B cell (primary cell): Measurements from ENCODE around the gene DISP3. TPM values are rescaled to one million over a fixed set of nuclear protein-coding genes. Genes with fewer than 3 reads are reported as not detected.

Experiments
- ATAC-seq: fragments of 200-7000 bp; cut with Tn5 transposase; one replicate; pipeline ENCODE4 v1.10.0; 2021; ENCODE audit warnings: low read depth, mild to moderate bottlenecking, moderate number of reproducible peaks, moderate library complexity
- CTCF ChIA-PET: fragments of 350-600 bp; sonication (Branson Sonifier 250); formaldehyde crosslinking; loops from one replicate; lab custom pipeline; 2021; ENCODE audit warnings: antibody characterized with exemption, inconsistent platforms; lab: Charles Lee
- POLR2A ChIA-PET: fragments of 350-600 bp; sonication (Branson Sonifier 250); formaldehyde crosslinking; loops from one replicate; lab custom pipeline; 2021; ENCODE audit warnings: antibody characterized with exemption; lab: Charles Lee
- DNase-seq: peaks from one replicate; pipeline ENCODE4 v3.0.0; 2013
- H2AFZ ChIP-seq: 2 replicates; pipeline ENCODE4 v1.6.1; 2012; ENCODE audit warnings: mild to moderate bottlenecking, low read depth, low read length; ENCODE audit not compliant: insufficient read depth, poor library complexity, severe bottlenecking
- H3K27ac ChIP-seq, 2 donors: 1 replicate in 1 of 2; 2 replicates in 1 of 2; pipeline ENCODE4 v1.5.1; 2012 to 2013; ENCODE audit warnings: low read length in 2 of 2, mild to moderate bottlenecking in 2 of 2, moderate library complexity in 1 of 2
- H3K27me3 ChIP-seq, 4 experiments: fragments of 200-600 bp in 1 of 4; sonication (generic) in 1 of 4; replicated peaks in 1 of 4; 1 replicate in 2 of 4; 2 replicates in 2 of 4; pipeline versions ENCODE4 v1.6.1 to v1.7.0; 2013 to 2016; ENCODE audit warnings: low read length in 3 of 4, mild to moderate bottlenecking in 2 of 4, mixed read lengths in 1 of 4, moderate library complexity in 1 of 4; ENCODE audit not compliant: insufficient read depth in 4 of 4, control insufficient read depth in 3 of 4; ENCODE audit errors: control extremely low read depth in 1 of 4
- H3K36me3 ChIP-seq, 2 experiments: replicated peaks in 1 of 2; 1 replicate in 1 of 2; 2 replicates in 1 of 2; pipeline versions ENCODE4 v1.6.1 to v1.7.1; 2013; ENCODE audit warnings: low read length in 1 of 2; ENCODE audit not compliant: insufficient read depth in 2 of 2, control insufficient read depth in 1 of 2; ENCODE audit errors: control extremely low read depth in 1 of 2, extremely low read depth in 1 of 2
- H3K4me1 ChIP-seq, 2 donors: fragments of 200-600 bp in 1 of 2; sonication (generic) in 1 of 2; 1 replicate in 1 of 2; 2 replicates in 1 of 2; pipeline versions ENCODE4 v1.5.1 to v1.6.1; 2013 to 2017; ENCODE audit warnings: low read length in 2 of 2; ENCODE audit not compliant: control insufficient read depth in 2 of 2, insufficient read depth in 2 of 2
- H3K4me2 ChIP-seq: replicated peaks from 2 replicates; pipeline ENCODE3; 2012; ENCODE audit warnings: mild to moderate bottlenecking, low read depth, low read length; ENCODE audit not compliant: poor library complexity, severe bottlenecking
- H3K4me3 ChIP-seq, 5 experiments: fragments of 200-600 bp in 1 of 5; sonication (generic) in 1 of 5; 1 replicate in 3 of 5; 2 replicates in 2 of 5; pipeline versions ENCODE4 v1.5.1 to v1.7.0; 2011 to 2016; ENCODE audit warnings: low read length in 4 of 5, mild to moderate bottlenecking in 4 of 5, low read depth in 2 of 5, control low read depth in 1 of 5, moderate library complexity in 1 of 5; ENCODE audit not compliant: insufficient read depth in 1 of 5; ENCODE audit errors: control extremely low read depth in 1 of 5, extremely low read depth in 1 of 5
- H3K79me2 ChIP-seq: fragments of 200-600 bp; sonication (generic); one replicate; pipeline ENCODE4 v1.6.0; 2016; ENCODE audit warnings: low read length; ENCODE audit not compliant: control insufficient read depth, insufficient read depth
- H3K9ac ChIP-seq: fragments of 200-600 bp; sonication (generic); 2 replicates; pipeline ENCODE4 v1.6.1; 2017; ENCODE audit warnings: mild to moderate bottlenecking, low read length, moderate library complexity
- H3K9me3 ChIP-seq, 3 donors: one replicate each; pipeline versions ENCODE4 v1.6.1 to v1.7.1; 2013; ENCODE audit warnings: low read length in 2 of 3; ENCODE audit not compliant: control insufficient read depth in 2 of 3, insufficient read depth in 1 of 3; ENCODE audit errors: control extremely low read depth in 1 of 3
- H4K20me1 ChIP-seq: 2 replicates; pipeline ENCODE4 v1.6.0; 2012; ENCODE audit warnings: mild to moderate bottlenecking, low read length; ENCODE audit not compliant: insufficient read depth, control insufficient read depth, poor library complexity, severe bottlenecking
- H3K27ac Mint-ChIP-seq: one replicate; pipeline ENCODE4 v1.8.0; 2021; ENCODE audit warnings: mixed read lengths
- H3K27me3 Mint-ChIP-seq: one replicate; pipeline ENCODE4 v1.8.0; 2021; ENCODE audit warnings: mixed read lengths
- H3K4me1 Mint-ChIP-seq: one replicate; pipeline ENCODE4 v1.8.0; 2021; ENCODE audit warnings: mixed read lengths
- H3K4me3 Mint-ChIP-seq: one replicate; pipeline ENCODE4 v1.8.0; 2021; ENCODE audit warnings: mixed read lengths
- H3K9me3 Mint-ChIP-seq: one replicate; pipeline ENCODE4 v1.8.0; 2022; ENCODE audit warnings: mixed read lengths; ENCODE audit not compliant: insufficient read depth
- CTCF ChIP-seq: fragments of 200-600 bp; IDR thresholded peaks from one replicate; pipeline ENCODE4 v1.8.0; 2022; ENCODE audit warnings: antibody characterized with exemption, mild to moderate bottlenecking
- EZH2 ChIP-seq: IDR thresholded peaks from 2 replicates; pipeline ENCODE4 v1.6.1; 2012; ENCODE audit warnings: borderline replicate concordance, low read depth, mild to moderate bottlenecking, moderate library complexity, low read length; ENCODE audit not compliant: insufficient read depth, poor library complexity, severe bottlenecking
- WGBS: methylation state at CpG from one replicate; pipeline ENCODE4 v1.1.5; 2013; ENCODE audit warnings: missing lambda C conversion rate; ENCODE audit not compliant: insufficient coverage; 5-methylcytosine and 5-hydroxymethylcytosine counted together
- intact Hi-C: fragments of 100-400 bp; cut with micrococcal nuclease; formaldehyde crosslinking; loops from one replicate; pipeline ENCODE4 v1.10.0; 2022
- polyA plus RNA-seq: library from polyadenylated mRNA; depleted of rRNA; stranded (reverse); fragments of >200 nt; gene quantifications from 2 replicates; pipeline ENCODE4 v1.2.3, GENCODE V29; 2012
- total RNA-seq, 2 donors: library from RNA; stranded (reverse); fragments of 120-200 nt in 1 of 2; gene quantifications; 1 replicate in 1 of 2; 2 replicates in 1 of 2; pipeline versions ENCODE4 v1.2.3 to v1.2.4, GENCODE V29; 2013 to 2022

The DISP3 gene
- total and polyA plus RNA-seq, 2 donors (not counting 1 experiment from before 2014, with no cell fraction given) = 0.25 to 1.6 TPM

GRCh38 chr1:11543392-11543791 is 64.4 kb downstream of the DISP3 start:
- Histone ChIP-seq H3K9me3 (peaks cover 0 to 3% (median 0%) of the 10 kb centered on the region in 3 donors), H2AFZ (no peak overlapping the region), H3K4me1 (no peaks in the 10 kb centered on the region), H3K4me3 (no peak overlapping the region), H3K79me2 (no peaks in the 10 kb centered on the region), H4K20me1 (no peaks in the 10 kb centered on the region), H3K27me3 (peaks cover 0 to 7% (median 0%) of the 10 kb centered on the region in 4 experiments), H3K36me3 (no peaks in the 10 kb centered on the region), H3K27ac (no peak overlapping the region), H3K9ac (no peak overlapping the region), H3K4me2 (no peak overlapping the region)
- peaks cover 32% of the 10 kb centered on the region for H3K27me3 Mint-ChIP-seq
- 86% methylated on average over 4 of the region's 4 CpGs for WGBS
- no peak for ATAC-seq
- H3K9me3 Mint-ChIP-seq = no peaks in the 10 kb centered on the region
- intact Hi-C loops = no loop called here
- no peak for DNase-seq
- H3K4me1 Mint-ChIP-seq = no peaks in the 10 kb centered on the region
- CTCF ChIA-PET = no interaction called here
- POLR2A ChIA-PET = no interaction called here
- no peak overlapping the region for H3K27ac Mint-ChIP-seq
- TF ChIP-seq EZH2 (no peak), CTCF (no peak)
- H3K4me3 Mint-ChIP-seq = no peak overlapping the region

GRCh38 chr1:11543796-11544195 is 64.8 kb downstream of the DISP3 start:
- Histone ChIP-seq H3K27ac (no peak overlapping the region), H3K4me3 (no peak overlapping the region), H4K20me1 (no peaks in the 10 kb centered on the region), H3K9ac (no peak overlapping the region), H3K79me2 (no peaks in the 10 kb centered on the region), H3K4me2 (no peak overlapping the region), H3K27me3 (peaks cover 0 to 7% (median under 1%) of the 10 kb centered on the region in 4 experiments), H3K36me3 (no peaks in the 10 kb centered on the region), H3K4me1 (no peaks in the 10 kb centered on the region), H3K9me3 (peaks cover 0 to 3% (median 0%) of the 10 kb centered on the region in 3 donors), H2AFZ (no peak overlapping the region)
- H3K27me3 Mint-ChIP-seq = peaks cover 33% of the 10 kb centered on the region
- CTCF ChIA-PET = no interaction called here
- ATAC-seq (no peak), DNase-seq (no peak)
- TF ChIP-seq CTCF (no peak), EZH2 (no peak)
- POLR2A ChIA-PET = no interaction called here
- intact Hi-C loops = no loop called here
- H3K9me3 Mint-ChIP-seq = no peaks in the 10 kb centered on the region
- H3K27ac Mint-ChIP-seq = no peak overlapping the region
- 72% methylated on average over 2 of the region's 2 CpGs for WGBS
- no peaks in the 10 kb centered on the region for H3K4me1 Mint-ChIP-seq
- H3K4me3 Mint-ChIP-seq = no peak overlapping the region
